ENCODE data around the gene SMYD3. TPM values are rescaled to one million over a fixed set of nuclear protein-coding genes. Genes with fewer than 3 reads are reported as not detected.

The SMYD3 gene
- total and polyA plus RNA-seq, 10 donors = 12.5 to 33.1 (median 21.0) TPM

DNA sequence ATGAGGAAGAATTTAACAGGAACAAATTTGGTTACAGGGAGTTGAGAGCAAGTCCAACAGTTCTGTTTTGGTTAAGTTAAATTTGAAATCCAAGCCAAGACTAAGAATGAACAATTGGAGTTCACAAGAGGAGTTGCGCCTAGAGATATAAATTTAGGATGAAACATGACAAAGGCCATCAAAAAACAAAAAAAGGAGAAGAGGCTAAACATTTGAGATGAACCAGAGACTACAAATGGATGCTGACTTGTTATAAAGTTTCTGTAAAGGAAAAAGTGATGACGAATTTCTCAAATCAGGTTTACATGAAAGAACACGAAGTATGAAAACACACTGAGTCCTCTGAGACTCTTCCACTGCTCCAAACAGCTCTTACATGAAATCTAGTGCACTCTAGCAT lies 575.6 kb downstream of the SMYD3 start:
- H3K27me3 ChIP-seq (replicated peaks in 1 of 7) = no peaks in the 10 kb centered on the region
- TF ChIP-seq, protein P1, sequence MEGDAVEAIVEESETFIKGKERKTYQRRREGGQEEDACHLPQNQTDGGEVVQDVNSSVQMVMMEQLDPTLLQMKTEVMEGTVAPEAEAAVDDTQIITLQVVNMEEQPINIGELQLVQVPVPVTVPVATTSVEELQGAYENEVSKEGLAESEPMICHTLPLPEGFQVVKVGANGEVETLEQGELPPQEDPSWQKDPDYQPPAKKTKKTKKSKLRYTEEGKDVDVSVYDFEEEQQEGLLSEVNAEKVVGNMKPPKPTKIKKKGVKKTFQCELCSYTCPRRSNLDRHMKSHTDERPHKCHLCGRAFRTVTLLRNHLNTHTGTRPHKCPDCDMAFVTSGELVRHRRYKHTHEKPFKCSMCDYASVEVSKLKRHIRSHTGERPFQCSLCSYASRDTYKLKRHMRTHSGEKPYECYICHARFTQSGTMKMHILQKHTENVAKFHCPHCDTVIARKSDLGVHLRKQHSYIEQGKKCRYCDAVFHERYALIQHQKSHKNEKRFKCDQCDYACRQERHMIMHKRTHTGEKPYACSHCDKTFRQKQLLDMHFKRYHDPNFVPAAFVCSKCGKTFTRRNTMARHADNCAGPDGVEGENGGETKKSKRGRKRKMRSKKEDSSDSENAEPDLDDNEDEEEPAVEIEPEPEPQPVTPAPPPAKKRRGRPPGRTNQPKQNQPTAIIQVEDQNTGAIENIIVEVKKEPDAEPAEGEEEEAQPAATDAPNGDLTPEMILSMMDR (IDR thresholded peaks at IDR 0.05 in 8 of 11, conservative IDR thresholded peaks at IDR 0.05 in 3 of 11) = no peak
- TF ChIP-seq POLR2AphosphoS5 (IDR thresholded peaks at IDR 0.05) (no peak), POLR2A (IDR thresholded peaks at IDR 0.05) (no peak)
- no peak overlapping the region for H3K4me3 ChIP-seq
- WGBS, 5 donors = 86 to 98% (median 92%) methylated on average over 3 of the region's 3 CpGs
- H3K9me3 ChIP-seq = no peaks in the 10 kb centered on the region
- H3K27ac ChIP-seq = no peak overlapping the region
- no peaks in the 10 kb centered on the region for H3K4me1 ChIP-seq
- no peak for DNase-seq
- intact Hi-C loops (cut with DNase I; ENCODE audit: low total_unique reads) = no loop called here
- H3K36me3 ChIP-seq = peaks cover 0 to 20% (median 0%) of the 10 kb centered on the region in 6 donors

DNA sequence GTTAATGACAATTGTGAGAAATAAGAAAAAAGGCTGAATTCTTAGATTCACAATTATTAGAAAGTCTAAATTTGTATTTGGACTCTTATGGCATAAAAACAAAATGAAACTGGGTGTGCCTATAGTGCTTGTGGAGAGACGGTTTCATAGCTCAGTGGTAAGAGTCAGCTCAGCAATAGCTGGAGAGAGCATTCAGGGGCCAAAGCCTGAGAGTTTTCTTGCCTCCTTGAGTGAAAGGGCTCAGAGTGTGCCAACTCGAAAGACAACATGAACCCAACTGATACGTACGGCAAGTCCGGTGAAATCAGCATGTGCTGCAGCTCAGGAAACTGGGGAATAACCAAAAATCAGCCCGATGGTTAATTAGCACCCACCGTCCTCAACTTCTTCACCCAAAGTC lies 577.9 kb downstream of the SMYD3 start:
- WGBS, 5 donors = 91 to 98% (median 96%) methylated on average over 7 of the region's 7 CpGs
- Histone ChIP-seq H3K36me3 (peaks cover 0 to 27% (median 0%) of the 10 kb centered on the region in 6 donors), H3K4me1 (no peaks in the 10 kb centered on the region), H3K9me3 (no peaks in the 10 kb centered on the region), H3K4me3 (no peak overlapping the region), H3K27ac (no peak overlapping the region), H3K27me3 (replicated peaks in 1 of 7) (no peaks in the 10 kb centered on the region)
- intact Hi-C loops (cut with DNase I; ENCODE audit: low total_unique reads) = no loop called here
- TF ChIP-seq POLR2AphosphoS5 (IDR thresholded peaks at IDR 0.05) (no peak), POLR2A (IDR thresholded peaks at IDR 0.05) (no peak)
- TF ChIP-seq, protein P1 (IDR thresholded peaks at IDR 0.05 in 8 of 11, conservative IDR thresholded peaks at IDR 0.05 in 3 of 11) = no peak
- no peak for DNase-seq

DNA sequence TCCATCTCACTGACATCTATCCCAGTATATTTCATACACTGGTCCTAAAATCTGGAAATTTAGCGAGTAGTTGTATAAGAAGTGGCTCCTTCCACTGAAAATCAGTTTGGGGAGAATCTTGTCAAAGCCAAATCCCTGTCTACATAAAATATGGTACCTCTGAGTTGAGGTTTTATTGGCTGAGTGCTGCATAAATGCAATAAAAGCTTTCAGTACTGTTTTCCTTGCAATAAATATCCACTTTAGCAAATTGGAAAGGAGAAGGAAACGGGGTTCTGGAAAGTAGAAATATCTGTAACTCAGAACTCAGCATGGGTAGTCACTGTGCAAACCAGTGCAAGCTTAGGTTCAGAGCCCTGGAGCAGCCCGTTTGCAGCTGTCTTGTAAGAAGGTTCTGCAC lies 580.2 kb downstream of the SMYD3 start:
- H3K27me3 ChIP-seq (replicated peaks in 1 of 7) = no peaks in the 10 kb centered on the region
- DNase-seq = no peak
- no peaks in the 10 kb centered on the region for H3K4me1 ChIP-seq
- H3K36me3 ChIP-seq = peaks cover 0 to 27% (median 0%) of the 10 kb centered on the region in 6 donors
- intact Hi-C loops (cut with DNase I; ENCODE audit: low total_unique reads) = no loop called here
- no peak overlapping the region for H3K27ac ChIP-seq
- whole genome bisulfite sequencing, 5 donors = 81 to 93% (median 89%) methylated on average over 3 of the region's 3 CpGs
- H3K9me3 ChIP-seq = no peaks in the 10 kb centered on the region
- no peak overlapping the region for H3K4me3 ChIP-seq
- TF ChIP-seq, protein P1 (IDR thresholded peaks at IDR 0.05 in 8 of 11, conservative IDR thresholded peaks at IDR 0.05 in 3 of 11) = no peak

- intact Hi-C loops (cut with DNase I; ENCODE audit: low total_unique reads) = no loop called here
- TF ChIP-seq POLR2A (IDR thresholded peaks at IDR 0.05) = no peak
- no peak for TF ChIP-seq POLR2AphosphoS5 (IDR thresholded peaks at IDR 0.05)
- TF ChIP-seq, protein P1 (IDR thresholded peaks at IDR 0.05 in 8 of 11, conservative IDR thresholded peaks at IDR 0.05 in 3 of 11) = no peak
- Histone ChIP-seq H3K27ac (no peak overlapping the region), H3K4me1 (no peaks in the 10 kb centered on the region), H3K9me3 (peaks cover 0 to 7% (median 0%) of the 10 kb centered on the region in 8 donors), H3K27me3 (replicated peaks in 1 of 7) (no peaks in the 10 kb centered on the region), H3K36me3 (peaks cover 0 to 21% (median 0%) of the 10 kb centered on the region in 6 donors), H3K4me3 (no peak overlapping the region)
- WGBS, 5 donors = 86 to 95% (median 92%) methylated on average over 7 of the region's 7 CpGs
- DNase-seq = no peak
These were observed 583.9 kb downstream of the SMYD3 start for GRCh38 chr1:245923215-245923614.

All from spleen (tissue), 11 donors.